RWPE2 (cell line): ENCODE measurements around the gene ZFAND5.

Experiments used
- ATAC-seq: fragments of 200-7000 bp; cut with Tn5 transposase; 3 replicates; pipeline ENCODE4 v1.9.1; 2021; ENCODE audit warnings: low read depth
- DNase-seq: peaks from one replicate; pipeline ENCODE4 v3.0.0-alpha.2; 2020; ENCODE audit warnings: low spot score
- H3K27ac ChIP-seq: fragments of 450-650 bp; 2 replicates; pipeline ENCODE4 v1.5.1; 2017; ENCODE audit warnings: mild to moderate bottlenecking; ENCODE audit not compliant: poor library complexity, severe bottlenecking
- H3K27me3 ChIP-seq: fragments of 250-450 bp; sonication (Bioruptor Pico); 2 replicates; pipeline ENCODE4 v1.5.1; 2021; ENCODE audit warnings: mild to moderate bottlenecking, moderate library complexity; ENCODE audit not compliant: insufficient read depth, poor library complexity, severe bottlenecking
- H3K36me3 ChIP-seq: fragments of 250-450 bp; sonication (Bioruptor Pico); 2 replicates; pipeline ENCODE4 v1.5.1; 2020; ENCODE audit warnings: low read depth, mild to moderate bottlenecking, moderate library complexity
- H3K4me1 ChIP-seq: fragments of 250-450 bp; sonication (Bioruptor Pico); 2 replicates; pipeline ENCODE4 v1.5.1; 2021; ENCODE audit warnings: mild to moderate bottlenecking, moderate library complexity; ENCODE audit not compliant: insufficient read depth, poor library complexity, severe bottlenecking
- H3K4me3 ChIP-seq: fragments of 250-450 bp; sonication (Bioruptor Pico); 2 replicates; pipeline ENCODE4 v1.5.1; 2021; ENCODE audit warnings: mild to moderate bottlenecking, moderate library complexity; ENCODE audit not compliant: severe bottlenecking
- H3K9me3 ChIP-seq: fragments of 250-450 bp; sonication (Bioruptor Pico); 2 replicates; pipeline ENCODE4 v1.5.1; 2021; ENCODE audit warnings: mild to moderate bottlenecking, moderate library complexity; ENCODE audit not compliant: severe bottlenecking
- CTCF ChIP-seq: fragments of 450-650 bp; IDR thresholded peaks from one replicate; pipeline ENCODE4 v1.5.1; 2017; ENCODE audit warnings: mild to moderate bottlenecking, moderate library complexity; ENCODE audit not compliant: poor library complexity, severe bottlenecking

Gene ZFAND5

GRCh38 chr9:72382405-72382804, 17.4 kb upstream of the ZFAND5 start:
- no peaks in the 10 kb centered on the region for H3K36me3 ChIP-seq
- H3K27me3 ChIP-seq: no peaks in the 10 kb centered on the region
- no peak for DNase-seq
- H3K9me3 ChIP-seq: no peaks in the 10 kb centered on the region
- no peak overlapping the region for H3K4me3 ChIP-seq
- ATAC-seq: no peak
- H3K4me1 ChIP-seq: peaks cover 17% of the 10 kb centered on the region
- no peak for TF ChIP-seq CTCF
- H3K27ac ChIP-seq: no peak overlapping the region

- H3K4me3 ChIP-seq: no peak overlapping the region
- no peaks in the 10 kb centered on the region for H3K36me3 ChIP-seq
- no peak for DNase-seq
- TF ChIP-seq CTCF: no peak
- H3K27ac ChIP-seq: no peak overlapping the region
- H3K27me3 ChIP-seq: no peaks in the 10 kb centered on the region
- H3K9me3 ChIP-seq: no peaks in the 10 kb centered on the region
- ATAC-seq: no peak
- H3K4me1 ChIP-seq: no peaks in the 10 kb centered on the region
Observed at GRCh38 chr9:72377041-72377440, 12.0 kb upstream of the ZFAND5 start.

GRCh38 chr9:72371151-72371550, 6.1 kb upstream of the ZFAND5 start:
- H3K36me3 ChIP-seq: no peaks in the 10 kb centered on the region
- no peak for TF ChIP-seq CTCF
- H3K4me3 ChIP-seq: no peak overlapping the region
- H3K9me3 ChIP-seq: no peaks in the 10 kb centered on the region
- H3K27ac ChIP-seq: no peak overlapping the region
- H3K4me1 ChIP-seq: no peaks in the 10 kb centered on the region
- no peaks in the 10 kb centered on the region for H3K27me3 ChIP-seq
- no peak for ATAC-seq
- no peak for DNase-seq

GRCh38 chr9:72365525-72366256, 683 bp upstream of the ZFAND5 start:
- DNase-seq (peak; percentile 73), ATAC-seq (peak; percentile 50)
- Histone ChIP-seq H3K9me3 (no peaks in the 10 kb centered on the region), H3K27me3 (no peaks in the 10 kb centered on the region), H3K4me3 (peak overlapping the region; percentile 82), H3K36me3 (peaks cover 29% of the 10 kb centered on the region), H3K4me1 (peaks cover 16% of the 10 kb centered on the region), H3K27ac (peak overlapping the region; percentile 84)
- TF ChIP-seq CTCF: peak; percentile 18

GRCh38 chr9:72363908-72364678, 915 bp downstream of the ZFAND5 start:
- H3K27ac ChIP-seq: peak overlapping the region; percentile 84
- H3K27me3 ChIP-seq: no peaks in the 10 kb centered on the region
- peak overlapping the region; percentile 82 for H3K4me3 ChIP-seq
- TF ChIP-seq CTCF: no peak
- ATAC-seq: peak; percentile 13; the same call in 2 of the 3 replicates
- H3K4me1 ChIP-seq: peaks cover 20% of the 10 kb centered on the region
- H3K9me3 ChIP-seq: no peaks in the 10 kb centered on the region
- DNase-seq: peak; percentile 45
- peaks cover 45% of the 10 kb centered on the region for H3K36me3 ChIP-seq
